ENCODE measurements around the gene MUC6. TPM values are rescaled to one million over a fixed set of nuclear protein-coding genes. Genes with fewer than 3 reads are reported as not detected.

Gene MUC6
- total RNA-seq, 1 donor from 2014 or later = not detected

- no peak overlapping the region for H3K27ac Mint-ChIP-seq
- CTCF ChIA-PET = no interaction called here
- no peak for DNase-seq
- TF ChIP-seq, protein P1, sequence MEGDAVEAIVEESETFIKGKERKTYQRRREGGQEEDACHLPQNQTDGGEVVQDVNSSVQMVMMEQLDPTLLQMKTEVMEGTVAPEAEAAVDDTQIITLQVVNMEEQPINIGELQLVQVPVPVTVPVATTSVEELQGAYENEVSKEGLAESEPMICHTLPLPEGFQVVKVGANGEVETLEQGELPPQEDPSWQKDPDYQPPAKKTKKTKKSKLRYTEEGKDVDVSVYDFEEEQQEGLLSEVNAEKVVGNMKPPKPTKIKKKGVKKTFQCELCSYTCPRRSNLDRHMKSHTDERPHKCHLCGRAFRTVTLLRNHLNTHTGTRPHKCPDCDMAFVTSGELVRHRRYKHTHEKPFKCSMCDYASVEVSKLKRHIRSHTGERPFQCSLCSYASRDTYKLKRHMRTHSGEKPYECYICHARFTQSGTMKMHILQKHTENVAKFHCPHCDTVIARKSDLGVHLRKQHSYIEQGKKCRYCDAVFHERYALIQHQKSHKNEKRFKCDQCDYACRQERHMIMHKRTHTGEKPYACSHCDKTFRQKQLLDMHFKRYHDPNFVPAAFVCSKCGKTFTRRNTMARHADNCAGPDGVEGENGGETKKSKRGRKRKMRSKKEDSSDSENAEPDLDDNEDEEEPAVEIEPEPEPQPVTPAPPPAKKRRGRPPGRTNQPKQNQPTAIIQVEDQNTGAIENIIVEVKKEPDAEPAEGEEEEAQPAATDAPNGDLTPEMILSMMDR (IDR thresholded peaks at IDR 0.05) = no peak
- no peak overlapping the region for H3K4me3 Mint-ChIP-seq
- H3K27me3 Mint-ChIP-seq = no peaks in the 10 kb centered on the region
- intact Hi-C loops (cut with micrococcal nuclease) = no loop called here
- H3K4me1 Mint-ChIP-seq = no peaks in the 10 kb centered on the region
- POLR2A ChIA-PET = no interaction called here
- no peak for ATAC-seq (ENCODE audit: low read depth)
- H3K36me3 Mint-ChIP-seq (ENCODE audit: low read depth) = no peaks in the 10 kb centered on the region
- H3K9me3 Mint-ChIP-seq = no peaks in the 10 kb centered on the region
Measured at GRCh38 chr11:1082728-1083620, 46.5 kb upstream of the MUC6 start.

DNA sequence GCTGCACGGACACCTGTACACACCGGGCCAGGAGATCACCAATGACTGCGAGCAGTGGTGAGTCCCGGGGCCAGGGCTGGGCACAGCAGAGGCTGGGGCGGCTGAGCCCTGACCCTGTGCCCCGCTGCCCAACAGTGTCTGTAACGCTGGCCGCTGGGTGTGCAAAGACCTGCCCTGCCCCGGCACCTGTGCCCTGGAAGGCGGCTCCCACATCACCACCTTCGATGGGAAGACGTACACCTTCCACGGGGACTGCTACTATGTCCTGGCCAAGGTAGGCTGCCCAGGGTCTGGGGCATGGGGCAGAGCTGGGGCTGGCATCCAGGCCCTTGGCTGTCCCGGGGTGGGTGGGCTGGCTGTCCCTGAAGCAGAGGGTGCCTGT lies 45.8 kb upstream of the MUC6 start:
- Mint-ChIP-seq H3K27ac (no peak overlapping the region), H3K4me3 (no peak overlapping the region), H3K9me3 (no peaks in the 10 kb centered on the region), H3K4me1 (no peaks in the 10 kb centered on the region), H3K36me3 (ENCODE audit: low read depth) (no peaks in the 10 kb centered on the region), H3K27me3 (no peaks in the 10 kb centered on the region)
- TF ChIP-seq, protein P1 (IDR thresholded peaks at IDR 0.05) = no peak
- intact Hi-C loops (cut with micrococcal nuclease) = no loop called here
- DNase-seq (no peak), ATAC-seq (ENCODE audit: low read depth) (no peak)
- CTCF ChIA-PET = no interaction called here
- POLR2A ChIA-PET = no interaction called here

GRCh38 chr11:1081601-1082311 lies 45.2 kb upstream of the MUC6 start:
- TF ChIP-seq, protein P1 (IDR thresholded peaks at IDR 0.05) = no peak
- H3K27ac Mint-ChIP-seq = no peak overlapping the region
- H3K27me3 Mint-ChIP-seq = no peaks in the 10 kb centered on the region
- no peaks in the 10 kb centered on the region for H3K36me3 Mint-ChIP-seq (ENCODE audit: low read depth)
- no peaks in the 10 kb centered on the region for H3K9me3 Mint-ChIP-seq
- ChIA-PET POLR2A (no interaction called here), CTCF (no interaction called here)
- intact Hi-C loops (cut with micrococcal nuclease) = no loop called here
- no peaks in the 10 kb centered on the region for H3K4me1 Mint-ChIP-seq
- DNase-seq (no peak), ATAC-seq (ENCODE audit: low read depth) (no peak)
- H3K4me3 Mint-ChIP-seq = no peak overlapping the region

DNA sequence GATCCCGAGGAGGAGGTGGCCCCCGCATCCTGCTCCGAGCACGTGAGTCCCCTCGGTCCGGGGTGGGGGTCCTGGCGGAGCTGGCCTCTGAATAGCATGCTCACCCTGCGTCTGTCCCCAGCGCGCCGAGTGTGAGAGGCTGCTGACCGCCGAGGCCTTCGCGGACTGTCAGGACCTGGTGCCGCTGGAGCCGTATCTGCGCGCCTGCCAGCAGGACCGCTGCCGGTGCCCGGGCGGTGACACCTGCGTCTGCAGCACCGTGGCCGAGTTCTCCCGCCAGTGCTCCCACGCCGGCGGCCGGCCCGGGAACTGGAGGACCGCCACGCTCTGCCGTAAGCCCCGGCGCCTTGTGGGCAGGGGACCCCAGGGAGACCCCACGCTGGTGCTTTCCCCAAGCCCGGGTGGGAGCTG lies 41.7 kb upstream of the MUC6 start:
- Mint-ChIP-seq H3K36me3 (ENCODE audit: low read depth) (no peaks in the 10 kb centered on the region), H3K4me3 (no peak overlapping the region), H3K4me1 (no peaks in the 10 kb centered on the region), H3K27me3 (no peaks in the 10 kb centered on the region), H3K9me3 (no peaks in the 10 kb centered on the region), H3K27ac (no peak overlapping the region)
- POLR2A ChIA-PET = no interaction called here
- no peak for ATAC-seq (ENCODE audit: low read depth)
- CTCF ChIA-PET = no interaction called here
- TF ChIP-seq, protein P1 (IDR thresholded peaks at IDR 0.05) = no peak
- no peak for DNase-seq
- intact Hi-C loops (cut with micrococcal nuclease) = no loop called here

DNA sequence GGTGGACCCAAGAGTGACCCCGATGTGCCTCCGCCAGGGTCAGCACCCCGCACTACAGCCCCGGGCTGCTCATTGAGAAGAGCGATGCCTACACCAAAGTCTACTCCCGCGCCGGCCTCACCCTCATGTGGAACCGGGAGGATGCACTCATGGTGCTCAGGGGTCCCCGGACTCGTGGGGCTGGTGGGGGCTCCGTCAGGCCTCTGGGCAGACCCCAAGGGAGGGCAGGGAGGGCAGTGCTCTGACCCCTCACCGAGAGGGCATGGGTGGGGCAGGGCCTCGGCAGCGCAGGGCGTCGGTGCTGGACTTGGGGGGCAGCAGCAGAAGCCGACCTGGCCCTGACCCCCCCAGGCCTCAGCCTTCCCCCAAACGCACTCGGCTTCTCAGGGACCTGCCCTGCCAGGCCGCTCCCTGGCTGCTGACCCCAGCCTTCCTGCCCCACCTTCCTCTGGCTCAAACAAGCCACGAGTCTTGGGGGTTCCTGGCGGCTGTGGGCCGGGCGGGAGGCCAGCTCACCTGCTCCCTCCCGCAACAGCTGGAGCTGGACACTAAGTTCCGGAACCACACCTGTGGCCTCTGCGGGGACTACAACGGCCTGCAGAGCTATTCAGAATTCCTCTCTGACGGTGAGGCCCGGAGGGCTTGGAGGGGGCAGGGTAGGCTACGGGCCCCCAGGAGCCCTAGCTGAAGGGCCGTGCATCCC lies 41.0 kb upstream of the MUC6 start:
- Mint-ChIP-seq H3K4me3 (no peak overlapping the region), H3K27ac (no peak overlapping the region), H3K9me3 (no peaks in the 10 kb centered on the region), H3K4me1 (no peaks in the 10 kb centered on the region), H3K36me3 (ENCODE audit: low read depth) (no peaks in the 10 kb centered on the region), H3K27me3 (no peaks in the 10 kb centered on the region)
- DNase-seq (no peak), ATAC-seq (ENCODE audit: low read depth) (no peak)
- intact Hi-C loops (cut with micrococcal nuclease) = no loop called here
- TF ChIP-seq, protein P1 (IDR thresholded peaks at IDR 0.05) = no peak
- ChIA-PET POLR2A (no interaction called here), CTCF (no interaction called here)

Measured in activated B cell treated with CpG ODN at 0.5 μM for 24 hours (primary cell).